Measurements from ENCODE around the gene C17orf67.

Gene C17orf67

DNA sequence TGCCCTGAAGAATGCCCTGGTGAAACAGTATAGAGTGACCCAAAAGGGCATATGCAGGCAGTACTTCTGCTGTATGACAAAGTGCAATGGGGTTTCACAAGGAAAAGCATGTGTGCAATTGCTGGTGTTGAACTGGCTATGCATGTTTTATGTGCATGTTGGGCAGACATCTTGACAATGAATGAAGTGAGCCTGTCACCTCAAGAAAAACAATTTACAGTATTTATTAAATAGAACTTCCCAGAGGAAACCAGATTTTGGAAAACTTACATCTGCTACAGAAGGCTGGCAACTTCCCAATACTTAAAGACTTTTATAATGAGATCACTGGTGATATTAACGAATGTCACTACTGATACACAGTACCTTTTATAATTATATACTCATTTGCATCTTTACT lies 30.6 kb downstream of the C17orf67 start:
- TF ChIP-seq, protein P1, sequence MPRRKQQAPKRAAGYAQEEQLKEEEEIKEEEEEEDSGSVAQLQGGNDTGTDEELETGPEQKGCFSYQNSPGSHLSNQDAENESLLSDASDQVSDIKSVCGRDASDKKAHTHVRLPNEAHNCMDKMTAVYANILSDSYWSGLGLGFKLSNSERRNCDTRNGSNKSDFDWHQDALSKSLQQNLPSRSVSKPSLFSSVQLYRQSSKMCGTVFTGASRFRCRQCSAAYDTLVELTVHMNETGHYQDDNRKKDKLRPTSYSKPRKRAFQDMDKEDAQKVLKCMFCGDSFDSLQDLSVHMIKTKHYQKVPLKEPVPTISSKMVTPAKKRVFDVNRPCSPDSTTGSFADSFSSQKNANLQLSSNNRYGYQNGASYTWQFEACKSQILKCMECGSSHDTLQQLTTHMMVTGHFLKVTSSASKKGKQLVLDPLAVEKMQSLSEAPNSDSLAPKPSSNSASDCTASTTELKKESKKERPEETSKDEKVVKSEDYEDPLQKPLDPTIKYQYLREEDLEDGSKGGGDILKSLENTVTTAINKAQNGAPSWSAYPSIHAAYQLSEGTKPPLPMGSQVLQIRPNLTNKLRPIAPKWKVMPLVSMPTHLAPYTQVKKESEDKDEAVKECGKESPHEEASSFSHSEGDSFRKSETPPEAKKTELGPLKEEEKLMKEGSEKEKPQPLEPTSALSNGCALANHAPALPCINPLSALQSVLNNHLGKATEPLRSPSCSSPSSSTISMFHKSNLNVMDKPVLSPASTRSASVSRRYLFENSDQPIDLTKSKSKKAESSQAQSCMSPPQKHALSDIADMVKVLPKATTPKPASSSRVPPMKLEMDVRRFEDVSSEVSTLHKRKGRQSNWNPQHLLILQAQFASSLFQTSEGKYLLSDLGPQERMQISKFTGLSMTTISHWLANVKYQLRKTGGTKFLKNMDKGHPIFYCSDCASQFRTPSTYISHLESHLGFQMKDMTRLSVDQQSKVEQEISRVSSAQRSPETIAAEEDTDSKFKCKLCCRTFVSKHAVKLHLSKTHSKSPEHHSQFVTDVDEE (CRISPR knock-in tag; IDR thresholded peaks at IDR 0.05) = no peak
- TF ChIP-seq ZC3H10 (CRISPR knock-in tag; IDR thresholded peaks at IDR 0.05) = no peak
- no peak for TF ChIP-seq OSR1 (CRISPR knock-in tag; IDR thresholded peaks at IDR 0.05)
- no peak for TF ChIP-seq ESRRG (CRISPR knock-in tag; IDR thresholded peaks at IDR 0.05)
- TF ChIP-seq GLIS3 (CRISPR knock-in tag; IDR thresholded peaks at IDR 0.05) = no peak
- no peak for TF ChIP-seq TCF4 (CRISPR knock-in tag; IDR thresholded peaks at IDR 0.05; ENCODE audit: borderline replicate concordance)
- no peak for TF ChIP-seq RARB (CRISPR knock-in tag; IDR thresholded peaks at IDR 0.05)
- no peak for TF ChIP-seq CSDC2 (CRISPR knock-in tag; IDR thresholded peaks at IDR 0.05)
- no peak for TF ChIP-seq ZNF8 (CRISPR knock-in tag; IDR thresholded peaks at IDR 0.05)
- TF ChIP-seq BACH2 (CRISPR knock-in tag; IDR thresholded peaks at IDR 0.05; ENCODE audit: borderline replicate concordance) = no peak
- TF ChIP-seq TOX (CRISPR knock-in tag; IDR thresholded peaks at IDR 0.05; ENCODE audit: borderline replicate concordance) = no peak
- TF ChIP-seq ZNF70 (CRISPR knock-in tag; IDR thresholded peaks at IDR 0.05) = no peak
- no peak for TF ChIP-seq ZNF565 (CRISPR knock-in tag; conservative IDR thresholded peaks at IDR 0.05; ENCODE audit: low read depth)
- TF ChIP-seq SNAI2 (CRISPR knock-in tag; IDR thresholded peaks at IDR 0.05) = no peak
- no peak for TF ChIP-seq POU6F1 (CRISPR knock-in tag; IDR thresholded peaks at IDR 0.05; ENCODE audit: borderline replicate concordance, low read depth)
- ATAC-seq = no peak

- no peak for ATAC-seq
- TF ChIP-seq POU6F1 (CRISPR knock-in tag; IDR thresholded peaks at IDR 0.05; ENCODE audit: borderline replicate concordance, low read depth) (no peak), SNAI2 (CRISPR knock-in tag; IDR thresholded peaks at IDR 0.05) (no peak)
Measured at GRCh38 chr17:56801459-56802178, 32.1 kb downstream of the C17orf67 start.

DNA sequence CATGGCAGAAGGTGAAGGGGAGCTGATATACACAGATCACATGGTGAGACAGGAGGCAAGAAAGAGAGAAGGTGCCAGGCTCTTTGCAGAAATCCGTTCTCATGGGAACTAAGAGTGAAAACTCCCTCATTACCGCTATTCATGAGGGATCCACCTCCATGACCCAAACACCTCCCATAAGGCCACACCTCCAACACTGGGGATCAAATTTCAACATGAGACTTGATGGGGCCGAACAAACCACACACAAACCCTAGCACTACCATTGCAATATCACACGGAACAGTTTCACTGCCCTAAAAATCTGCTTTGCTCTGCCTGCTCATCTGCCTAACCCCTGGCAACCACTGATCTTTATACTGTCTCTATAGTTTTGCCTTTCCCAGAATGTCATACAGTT lies 34.8 kb downstream of the C17orf67 start:
- TF ChIP-seq TOX (CRISPR knock-in tag; IDR thresholded peaks at IDR 0.05; ENCODE audit: borderline replicate concordance) = no peak
- no peak for ATAC-seq

GRCh38 chr17:56796536-56796935 lies 37.2 kb downstream of the C17orf67 start:
- ATAC-seq = no peak
- no peak for TF ChIP-seq ZFP3 (CRISPR knock-in tag; IDR thresholded peaks at IDR 0.05)
- TF ChIP-seq ZNF70 (CRISPR knock-in tag; IDR thresholded peaks at IDR 0.05) = no peak
- TF ChIP-seq, protein P2, sequence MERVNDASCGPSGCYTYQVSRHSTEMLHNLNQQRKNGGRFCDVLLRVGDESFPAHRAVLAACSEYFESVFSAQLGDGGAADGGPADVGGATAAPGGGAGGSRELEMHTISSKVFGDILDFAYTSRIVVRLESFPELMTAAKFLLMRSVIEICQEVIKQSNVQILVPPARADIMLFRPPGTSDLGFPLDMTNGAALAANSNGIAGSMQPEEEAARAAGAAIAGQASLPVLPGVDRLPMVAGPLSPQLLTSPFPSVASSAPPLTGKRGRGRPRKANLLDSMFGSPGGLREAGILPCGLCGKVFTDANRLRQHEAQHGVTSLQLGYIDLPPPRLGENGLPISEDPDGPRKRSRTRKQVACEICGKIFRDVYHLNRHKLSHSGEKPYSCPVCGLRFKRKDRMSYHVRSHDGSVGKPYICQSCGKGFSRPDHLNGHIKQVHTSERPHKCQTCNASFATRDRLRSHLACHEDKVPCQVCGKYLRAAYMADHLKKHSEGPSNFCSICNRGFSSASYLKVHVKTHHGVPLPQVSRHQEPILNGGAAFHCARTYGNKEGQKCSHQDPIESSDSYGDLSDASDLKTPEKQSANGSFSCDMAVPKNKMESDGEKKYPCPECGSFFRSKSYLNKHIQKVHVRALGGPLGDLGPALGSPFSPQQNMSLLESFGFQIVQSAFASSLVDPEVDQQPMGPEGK (CRISPR knock-in tag; IDR thresholded peaks at IDR 0.05; ENCODE audit: borderline replicate concordance) = no peak
- no peak for TF ChIP-seq TCF4 (CRISPR knock-in tag; IDR thresholded peaks at IDR 0.05; ENCODE audit: borderline replicate concordance)
- TF ChIP-seq ARNTL (CRISPR knock-in tag; IDR thresholded peaks at IDR 0.05; ENCODE audit: borderline replicate concordance, low read depth) = no peak
- no peak for TF ChIP-seq ZFP30 (CRISPR knock-in tag; IDR thresholded peaks at IDR 0.05)
- TF ChIP-seq GLIS3 (CRISPR knock-in tag; IDR thresholded peaks at IDR 0.05) = no peak
- TF ChIP-seq SNAI2 (CRISPR knock-in tag; IDR thresholded peaks at IDR 0.05) = no peak
- TF ChIP-seq ZNF565 (CRISPR knock-in tag; conservative IDR thresholded peaks at IDR 0.05; ENCODE audit: low read depth) = no peak
- TF ChIP-seq CSDC2 (CRISPR knock-in tag; IDR thresholded peaks at IDR 0.05) = no peak
- no peak for TF ChIP-seq ISL1 (CRISPR knock-in tag; IDR thresholded peaks at IDR 0.05)
- TF ChIP-seq PPARA (CRISPR knock-in tag; IDR thresholded peaks at IDR 0.05; ENCODE audit: borderline replicate concordance) = no peak
- no peak for TF ChIP-seq TOX (CRISPR knock-in tag; IDR thresholded peaks at IDR 0.05; ENCODE audit: borderline replicate concordance)
- TF ChIP-seq ZC3H10 (CRISPR knock-in tag; IDR thresholded peaks at IDR 0.05) = no peak
- TF ChIP-seq, protein P3, sequence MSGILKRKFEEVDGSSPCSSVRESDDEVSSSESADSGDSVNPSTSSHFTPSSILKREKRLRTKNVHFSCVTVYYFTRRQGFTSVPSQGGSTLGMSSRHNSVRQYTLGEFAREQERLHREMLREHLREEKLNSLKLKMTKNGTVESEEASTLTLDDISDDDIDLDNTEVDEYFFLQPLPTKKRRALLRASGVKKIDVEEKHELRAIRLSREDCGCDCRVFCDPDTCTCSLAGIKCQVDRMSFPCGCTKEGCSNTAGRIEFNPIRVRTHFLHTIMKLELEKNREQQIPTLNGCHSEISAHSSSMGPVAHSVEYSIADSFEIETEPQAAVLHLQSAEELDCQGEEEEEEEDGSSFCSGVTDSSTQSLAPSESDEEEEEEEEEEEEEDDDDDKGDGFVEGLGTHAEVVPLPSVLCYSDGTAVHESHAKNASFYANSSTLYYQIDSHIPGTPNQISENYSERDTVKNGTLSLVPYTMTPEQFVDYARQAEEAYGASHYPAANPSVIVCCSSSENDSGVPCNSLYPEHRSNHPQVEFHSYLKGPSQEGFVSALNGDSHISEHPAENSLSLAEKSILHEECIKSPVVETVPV (CRISPR knock-in tag; IDR thresholded peaks at IDR 0.05) = no peak
- no peak for TF ChIP-seq OSR1 (CRISPR knock-in tag; IDR thresholded peaks at IDR 0.05)
- no peak for TF ChIP-seq POU6F1 (CRISPR knock-in tag; IDR thresholded peaks at IDR 0.05; ENCODE audit: borderline replicate concordance, low read depth)

Measured in SK-N-SH treated with all-trans-retinoic acid at 6 μM for 48 hours (cell line).